H7 (cell line): Measurements from ENCODE around the gene NRG2. TPM values are rescaled to one million over a fixed set of nuclear protein-coding genes. Genes with fewer than 3 reads are reported as not detected.

Experiments
- DNase-seq: peaks from one replicate; pipeline ENCODE4 v3.0.0; 2012
- H3K27me3 ChIP-seq: 2 replicates; pipeline ENCODE4 v1.6.0; 2011; ENCODE audit warnings: mild to moderate bottlenecking, low read length; ENCODE audit not compliant: control insufficient read depth, insufficient read depth
- H3K36me3 ChIP-seq: replicated peaks from 2 replicates; pipeline ENCODE4 v1.5.1; 2011; ENCODE audit warnings: low read length; ENCODE audit not compliant: control insufficient read depth, insufficient read depth
- H3K4me3 ChIP-seq: 2 replicates; pipeline ENCODE4 v1.5.1; 2011; ENCODE audit warnings: low read depth, mild to moderate bottlenecking, control low read depth, low read length, moderate library complexity; ENCODE audit not compliant: insufficient read depth
- total RNA-seq: library from RNA; depleted of rRNA; stranded (reverse); fragments of >200 nt; shearing (Covaris generic); gene quantifications from 2 replicates; pipeline ENCODE4 v1.2.3, GENCODE V29; 2014

Gene NRG2
- total RNA-seq, 1 experiment from 2014 or later, result 0.24 TPM

- H3K4me3 ChIP-seq, result no peak overlapping the region
- no peaks in the 10 kb centered on the region for H3K36me3 ChIP-seq
- no peak for DNase-seq
- H3K27me3 ChIP-seq, result peaks cover 21% of the 10 kb centered on the region
Measured at GRCh38 chr5:139852696-139853095, 190.4 kb downstream of the NRG2 start.

- Histone ChIP-seq H3K36me3 (no peaks in the 10 kb centered on the region), H3K27me3 (peaks cover 30% of the 10 kb centered on the region)
Measured at GRCh38 chr5:139851558-139851957, 191.5 kb downstream of the NRG2 start.

GRCh38 chr5:139850423-139851016 lies 192.6 kb downstream of the NRG2 start:
- Histone ChIP-seq H3K36me3 (no peaks in the 10 kb centered on the region), H3K4me3 (no peak overlapping the region), H3K27me3 (peaks cover 40% of the 10 kb centered on the region)
- no peak for DNase-seq

More at GRCh38 chr5:139851558-139851957, 191.5 kb downstream of the NRG2 start:
- no peak overlapping the region for H3K4me3 ChIP-seq
- no peak for DNase-seq

- H3K4me3 ChIP-seq, result no peak overlapping the region
- no peak for DNase-seq
- H3K36me3 ChIP-seq, result no peaks in the 10 kb centered on the region
- H3K27me3 ChIP-seq, result peaks cover 46% of the 10 kb centered on the region
Measured at GRCh38 chr5:139849942-139850341, 193.2 kb downstream of the NRG2 start.

- peaks cover 50% of the 10 kb centered on the region for H3K27me3 ChIP-seq
- DNase-seq, result no peak
Measured at GRCh38 chr5:139849501-139849900, 193.6 kb downstream of the NRG2 start.

GRCh38 chr5:139848508-139849100 lies 194.5 kb downstream of the NRG2 start:
- Histone ChIP-seq H3K27me3 (peaks cover 51% of the 10 kb centered on the region), H3K4me3 (peak overlapping the region; percentile 55), H3K36me3 (no peaks in the 10 kb centered on the region)
- peak; percentile 93 for DNase-seq

More at GRCh38 chr5:139849501-139849900, 193.6 kb downstream of the NRG2 start:
- H3K4me3 ChIP-seq, result no peak overlapping the region
- no peaks in the 10 kb centered on the region for H3K36me3 ChIP-seq

- H3K4me3 ChIP-seq, result peak overlapping the region; percentile 55
- H3K27me3 ChIP-seq, result peaks cover 51% of the 10 kb centered on the region
- peak; percentile 93 for DNase-seq
- no peaks in the 10 kb centered on the region for H3K36me3 ChIP-seq
Measured at GRCh38 chr5:139847790-139848507, 195.2 kb downstream of the NRG2 start.

GRCh38 chr5:139847091-139847490 lies 196.0 kb downstream of the NRG2 start:
- Histone ChIP-seq H3K4me3 (no peak overlapping the region), H3K27me3 (peaks cover 53% of the 10 kb centered on the region), H3K36me3 (no peaks in the 10 kb centered on the region)
- peak; percentile 72 for DNase-seq

- H3K36me3 ChIP-seq, result no peaks in the 10 kb centered on the region
- no peak for DNase-seq
- H3K27me3 ChIP-seq, result peaks cover 52% of the 10 kb centered on the region
- no peak overlapping the region for H3K4me3 ChIP-seq
Measured at GRCh38 chr5:139845846-139846681, 197.0 kb downstream of the NRG2 start.

- Histone ChIP-seq H3K4me3 (no peak overlapping the region), H3K27me3 (peaks cover 49% of the 10 kb centered on the region)
- peak; percentile 92 for DNase-seq
Measured at GRCh38 chr5:139844472-139845145, 198.5 kb downstream of the NRG2 start.

GRCh38 chr5:139843991-139844390 lies 199.1 kb downstream of the NRG2 start:
- Histone ChIP-seq H3K27me3 (peaks cover 43% of the 10 kb centered on the region), H3K36me3 (no peaks in the 10 kb centered on the region), H3K4me3 (no peak overlapping the region)
- no peak for DNase-seq

More at GRCh38 chr5:139844472-139845145, 198.5 kb downstream of the NRG2 start:
- no peaks in the 10 kb centered on the region for H3K36me3 ChIP-seq

- Histone ChIP-seq H3K36me3 (no peaks in the 10 kb centered on the region), H3K27me3 (peaks cover 31% of the 10 kb centered on the region), H3K4me3 (no peak overlapping the region)
- no peak for DNase-seq
Measured at GRCh38 chr5:139842321-139842720, 200.8 kb downstream of the NRG2 start.

- Histone ChIP-seq H3K4me3 (no peak overlapping the region), H3K27me3 (peaks cover 23% of the 10 kb centered on the region), H3K36me3 (no peaks in the 10 kb centered on the region)
- no peak for DNase-seq
Measured at GRCh38 chr5:139841549-139841948, 201.6 kb downstream of the NRG2 start.

GRCh38 chr5:139839918-139840317 lies 203.2 kb downstream of the NRG2 start:
- peaks cover 7% of the 10 kb centered on the region for H3K27me3 ChIP-seq
- H3K36me3 ChIP-seq, result no peaks in the 10 kb centered on the region
- no peak overlapping the region for H3K4me3 ChIP-seq
- no peak for DNase-seq
